Fibroblast of upper back skin (primary cell): ENCODE measurements around the gene WNK2.
"Not testable (repeated sequence)": the region's sequence is repeated elsewhere in the genome, so short reads cannot be mapped to it uniquely, and the experiment has no call there.

Experiments used
- DNase-seq: peaks from one replicate; pipeline ENCODE4 v3.0.0-alpha.2; 2013

WNK2 gene

GRCh38 chr9:93240891-93241334 is 57.0 kb downstream of the WNK2 start:
- no peak for DNase-seq

GRCh38 chr9:93243112-93243511 is 59.2 kb downstream of the WNK2 start:
- no peak for DNase-seq

DNA sequence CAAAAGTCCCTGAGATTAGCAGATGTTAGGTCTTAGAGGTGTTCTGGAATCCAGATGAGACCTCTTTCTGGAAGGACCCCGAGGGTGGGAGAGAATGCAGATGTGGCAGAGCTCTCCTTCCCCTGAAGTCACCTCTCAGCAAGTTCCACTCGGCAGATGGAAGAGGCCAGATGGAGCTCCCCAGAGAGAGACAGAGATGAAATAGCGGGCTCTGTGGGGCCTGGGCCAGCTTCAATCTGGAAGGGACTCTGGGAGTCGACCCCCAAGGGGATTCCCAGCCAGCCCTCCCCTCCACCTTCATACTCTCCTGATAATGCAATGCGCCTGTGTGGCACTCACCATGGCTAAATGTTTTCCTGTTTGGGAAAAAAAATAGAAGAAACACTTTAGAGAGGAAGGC is 60.2 kb downstream of the WNK2 start:
- no peak for DNase-seq

DNA sequence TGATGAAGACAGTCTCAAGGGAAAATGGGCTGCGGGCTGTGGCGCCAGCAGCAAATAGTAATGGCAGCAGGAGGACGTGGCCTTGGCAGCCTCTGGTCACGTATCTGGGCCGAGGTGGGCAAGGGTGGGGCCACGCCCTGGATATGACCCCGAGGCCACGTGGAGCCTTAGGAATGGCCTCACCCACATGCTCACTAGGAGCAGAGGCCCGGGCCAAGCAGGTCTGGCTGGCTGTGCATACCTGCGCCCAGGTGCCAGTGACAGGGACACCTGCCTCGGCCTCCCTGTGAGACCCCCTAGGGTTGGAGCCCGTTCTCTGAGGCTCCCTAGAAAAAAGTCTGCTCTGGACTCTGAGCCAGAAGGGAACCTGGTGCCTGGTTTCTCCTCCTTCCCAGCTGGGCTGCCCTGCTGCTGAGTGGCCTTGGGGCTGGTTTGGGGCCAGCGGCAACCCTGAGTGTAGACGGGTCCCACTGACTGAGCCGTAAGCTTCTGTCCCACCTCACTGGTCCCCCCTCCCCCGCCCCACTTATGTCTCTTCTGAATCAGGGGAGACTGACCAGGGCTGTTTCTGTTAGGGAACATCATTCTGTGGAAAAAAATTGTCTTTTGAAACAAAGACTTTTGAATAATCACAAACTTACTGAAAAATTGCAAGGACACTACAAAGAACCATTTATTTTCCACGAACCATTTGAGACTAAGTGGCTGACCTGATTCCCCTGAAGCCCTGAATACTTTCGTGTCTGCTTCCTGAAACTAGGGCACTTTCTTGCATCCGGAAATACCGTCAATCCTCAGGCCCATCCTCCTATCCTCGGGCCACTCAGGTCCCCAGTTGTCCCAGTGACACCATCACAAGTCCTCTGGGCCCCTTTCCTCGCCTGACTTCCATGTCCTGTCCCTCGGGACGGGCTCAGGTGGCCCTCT is 60.8 kb downstream of the WNK2 start:
- DNase-seq = no peak

- DNase-seq = no peak
Observed at GRCh38 chr9:93245437-93245970, 61.6 kb downstream of the WNK2 start.

GRCh38 chr9:93246111-93246510 is 62.2 kb downstream of the WNK2 start:
- DNase-seq = no peak

DNA sequence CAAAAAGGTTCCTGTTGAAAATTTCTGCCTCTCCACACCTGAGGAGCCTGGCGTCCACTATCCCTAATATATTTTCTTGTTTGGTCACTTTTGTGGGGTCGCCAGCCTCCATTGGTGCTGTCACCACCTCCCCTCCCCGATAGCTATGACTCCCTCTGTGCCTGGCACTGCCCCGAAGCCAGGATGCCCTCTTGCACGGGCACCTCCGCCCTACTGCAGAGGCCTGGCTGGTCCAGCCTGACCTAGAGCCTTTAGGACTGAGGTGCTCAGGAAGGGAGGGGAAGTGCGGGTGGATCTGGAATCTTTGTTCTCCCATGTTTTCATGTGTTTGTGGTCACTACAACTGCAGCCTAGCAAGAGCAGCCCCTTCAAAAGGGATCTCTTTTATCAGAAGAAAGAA is 62.6 kb downstream of the WNK2 start:
- no peak for DNase-seq

- no peak for DNase-seq
Observed at GRCh38 chr9:93247099-93247865, 63.3 kb downstream of the WNK2 start.

DNA sequence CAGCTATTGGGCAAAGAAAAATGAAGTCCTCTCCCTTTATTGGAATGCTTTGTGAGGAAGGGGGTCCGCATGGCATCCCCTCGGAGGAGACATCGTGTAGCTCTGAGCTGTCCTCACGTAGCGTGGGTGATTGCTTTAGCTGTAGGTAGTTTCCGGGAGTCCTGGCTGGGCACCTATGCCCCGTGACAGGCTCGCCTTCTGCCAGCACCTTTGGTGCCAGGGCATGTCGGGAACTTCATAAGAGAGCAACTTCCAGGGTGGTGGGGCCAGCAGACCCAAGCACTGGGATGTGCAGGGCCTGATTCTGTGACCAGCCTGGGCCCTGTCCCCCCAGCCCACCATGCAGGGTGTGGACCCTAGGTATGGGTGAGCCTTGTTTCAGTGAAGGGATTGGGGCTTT is 64.0 kb downstream of the WNK2 start:
- DNase-seq = no peak

DNA sequence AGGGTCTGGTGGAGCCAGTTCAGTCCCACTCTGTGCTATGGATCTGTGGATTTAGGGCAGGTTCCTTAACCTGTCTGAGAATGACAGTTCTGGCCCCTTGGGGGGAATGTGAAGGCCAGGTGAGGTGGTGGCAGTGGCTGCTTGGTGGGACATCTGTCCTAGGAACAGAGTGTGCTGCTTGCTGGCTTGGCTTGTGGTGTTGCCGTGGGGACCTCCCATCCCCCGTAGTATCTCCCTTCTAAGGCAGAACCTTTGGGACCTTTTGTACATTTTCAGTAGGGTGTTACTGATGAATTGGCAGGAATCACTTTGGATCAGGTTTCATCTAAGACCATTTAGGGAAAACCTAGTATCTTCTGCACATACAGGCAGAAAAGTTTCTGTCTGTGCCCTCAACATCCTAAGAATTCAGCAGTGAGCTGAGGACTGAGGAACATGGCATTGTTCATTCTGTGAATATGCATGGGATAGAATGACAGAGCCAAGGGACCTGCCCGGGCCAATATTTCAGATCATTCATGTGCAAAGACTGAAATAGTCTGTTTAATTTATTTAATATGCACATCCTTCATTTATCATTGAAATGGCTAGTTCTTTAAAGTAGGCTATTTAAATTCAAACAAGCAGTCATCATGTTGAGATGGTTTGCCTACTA is 64.6 kb downstream of the WNK2 start:
- DNase-seq = no peak

GRCh38 chr9:93250185-93250584 is 66.2 kb downstream of the WNK2 start:
- no peak for DNase-seq

- not testable (repeated sequence) for DNase-seq
Observed at GRCh38 chr9:93251309-93251708, 67.4 kb downstream of the WNK2 start.

GRCh38 chr9:93252116-93252780 is 68.3 kb downstream of the WNK2 start:
- no peak for DNase-seq

DNA sequence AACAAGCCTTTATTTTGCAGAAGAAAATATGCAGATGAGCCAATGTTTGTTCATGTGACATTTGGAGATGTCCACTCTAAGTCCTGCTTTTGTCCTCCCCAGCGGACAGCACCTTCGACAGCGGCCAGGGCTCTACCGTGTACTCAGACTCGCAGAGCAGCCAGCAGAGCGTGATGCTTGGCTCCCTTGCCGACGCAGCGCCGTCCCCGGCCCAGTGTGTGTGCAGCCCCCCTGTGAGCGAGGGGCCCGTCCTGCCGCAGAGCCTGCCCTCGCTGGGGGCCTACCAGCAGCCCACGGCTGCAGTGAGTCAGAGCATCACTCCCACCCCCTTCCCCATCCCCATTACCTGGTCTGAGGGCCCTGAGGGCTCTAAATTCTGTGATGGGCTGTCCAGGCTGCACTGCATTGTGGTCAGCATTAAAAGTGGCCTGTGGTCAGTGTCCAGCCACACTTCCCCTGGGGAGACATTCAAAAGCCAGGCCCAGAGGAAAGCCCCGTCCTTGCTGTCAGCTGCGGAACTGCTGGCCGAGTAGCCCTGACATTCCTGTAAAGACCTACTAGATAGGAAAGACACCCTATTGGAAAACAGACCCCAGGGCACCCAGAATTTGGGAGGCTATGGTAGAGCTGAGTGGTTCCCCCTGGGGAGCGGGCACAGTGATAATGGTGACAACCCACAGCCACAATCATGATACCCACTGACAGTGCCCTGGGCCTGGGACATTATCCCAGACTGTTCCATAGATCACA is 69.0 kb downstream of the WNK2 start:
- DNase-seq = no peak

- DNase-seq = no peak
Observed at GRCh38 chr9:93253633-93254032, 69.7 kb downstream of the WNK2 start.

GRCh38 chr9:93254061-93254481 is 70.1 kb downstream of the WNK2 start:
- no peak for DNase-seq

- DNase-seq = no peak
Observed at GRCh38 chr9:93254806-93255493, 71.0 kb downstream of the WNK2 start.

DNA sequence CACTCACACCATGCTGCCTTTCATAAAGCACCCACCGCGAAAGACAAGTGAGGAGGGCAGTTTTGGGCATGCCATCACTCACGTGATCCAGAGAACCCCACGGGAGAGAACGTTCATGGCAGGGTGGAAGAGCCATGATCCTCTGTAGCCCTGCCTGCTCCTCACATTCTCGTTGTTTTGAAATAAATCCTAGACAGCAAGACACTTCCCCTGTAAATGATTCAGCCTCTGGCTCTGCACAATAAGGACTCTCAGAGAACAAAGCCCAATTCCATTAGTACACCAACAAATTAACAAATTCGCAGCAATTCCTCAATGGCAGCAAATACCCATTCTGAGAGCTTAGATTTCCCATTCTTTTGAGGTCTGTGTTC is 71.5 kb downstream of the WNK2 start:
- DNase-seq = no peak

DNA sequence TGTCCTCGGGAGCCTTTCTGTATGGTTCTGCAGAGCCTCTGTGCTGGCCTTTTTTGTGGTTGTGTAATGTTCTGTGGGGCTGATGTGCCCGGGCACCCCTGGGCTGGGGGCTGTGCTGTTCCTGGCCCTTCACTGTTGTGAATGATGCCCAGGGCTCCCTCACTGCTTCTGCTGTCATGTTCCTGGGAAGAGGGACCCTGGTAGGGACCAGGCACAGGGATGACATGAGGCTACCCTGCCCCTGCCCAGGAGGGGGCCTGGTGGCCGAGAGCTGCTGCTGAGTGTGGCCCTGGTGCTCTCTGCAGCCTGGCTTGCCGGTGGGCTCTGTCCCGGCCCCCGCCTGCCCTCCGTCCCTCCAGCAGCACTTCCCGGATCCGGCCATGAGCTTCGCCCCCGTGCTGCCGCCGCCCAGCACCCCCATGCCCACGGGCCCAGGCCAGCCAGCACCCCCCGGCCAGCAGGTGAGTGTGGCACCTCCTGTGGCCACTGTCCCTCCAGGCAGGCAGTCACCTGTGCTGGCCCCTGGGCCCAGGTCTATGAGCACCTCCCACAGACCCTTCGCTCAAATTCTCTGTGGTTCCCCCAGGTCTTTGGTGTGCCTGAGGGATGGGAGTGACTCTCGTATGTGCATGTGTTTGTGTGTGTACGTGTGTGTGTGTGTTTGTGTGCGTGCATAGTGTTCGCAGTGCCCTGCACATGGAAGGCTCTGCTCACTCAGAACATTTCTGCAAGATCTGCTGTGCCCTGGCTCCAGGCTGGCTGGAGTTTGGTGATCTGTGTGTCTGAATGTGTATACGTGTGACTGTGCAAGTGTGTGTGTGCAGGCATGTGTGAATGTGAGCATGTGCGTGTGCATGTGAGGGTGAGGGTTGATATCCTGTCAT is 72.3 kb downstream of the WNK2 start:
- DNase-seq = no peak
